Suprapubic skin (tissue), 3 donors: ENCODE results near the gene NRG4.

Experiments
- CTCF ChIP-seq, 2 donors: fragments of 200-600 bp in 1 of 2; fragments of 450-650 bp in 1 of 2; sonication (generic) in 1 of 2; IDR thresholded peaks; one replicate each; pipeline ENCODE4 v1.5.1; 2016 to 2019; ENCODE audit warnings: antibody characterized with exemption in 2 of 2, mild to moderate bottlenecking in 1 of 2, moderate library complexity in 1 of 2
- POLR2A ChIP-seq, 2 donors: fragments of 450-650 bp; IDR thresholded peaks; one replicate each; pipeline ENCODE4 v1.6.1; 2017; ENCODE audit warnings: antibody characterized with exemption in 2 of 2, mild to moderate bottlenecking in 2 of 2, moderate library complexity in 2 of 2

GRCh38 chr15:75928680-75929608 is 83.3 kb downstream of the NRG4 start:
- TF ChIP-seq POLR2A (IDR thresholded peaks at IDR 0.05) (no peak), CTCF (IDR thresholded peaks at IDR 0.05) (no peak)
